ENCODE data around the gene ULK4. TPM values are rescaled to one million over a fixed set of nuclear protein-coding genes. Genes with fewer than 3 reads are reported as not detected.
"Not testable (repeated sequence)": the region's sequence is repeated elsewhere in the genome, so short reads cannot be mapped to it uniquely, and the experiment has no call there.

ULK4 gene
- total and polyA plus RNA-seq, 7 donors: 2.1 to 18.6 (median 8.9) TPM

DNA sequence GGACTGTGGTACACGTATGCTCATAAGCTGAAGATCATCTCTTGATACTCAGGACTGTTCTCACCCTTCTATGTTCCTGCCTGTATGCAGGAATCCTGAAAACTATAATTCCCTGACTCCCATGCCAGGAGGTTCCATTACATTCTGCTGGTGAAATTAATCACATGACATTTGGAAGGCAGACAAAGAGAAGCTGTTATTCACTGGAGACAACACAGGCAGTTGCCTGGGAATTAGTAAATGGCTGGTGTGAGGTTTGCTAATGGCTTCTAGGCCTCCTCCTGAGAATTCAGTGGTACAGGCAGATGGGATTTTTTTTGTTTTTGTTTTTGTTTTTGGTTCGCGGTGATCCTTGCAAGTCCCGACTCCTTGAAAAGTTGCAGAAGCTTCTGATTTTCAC is 671.2 kb downstream of the ULK4 start:
- TF ChIP-seq EP300 (IDR thresholded peaks at IDR 0.05): no peak
- TF ChIP-seq, protein P1, sequence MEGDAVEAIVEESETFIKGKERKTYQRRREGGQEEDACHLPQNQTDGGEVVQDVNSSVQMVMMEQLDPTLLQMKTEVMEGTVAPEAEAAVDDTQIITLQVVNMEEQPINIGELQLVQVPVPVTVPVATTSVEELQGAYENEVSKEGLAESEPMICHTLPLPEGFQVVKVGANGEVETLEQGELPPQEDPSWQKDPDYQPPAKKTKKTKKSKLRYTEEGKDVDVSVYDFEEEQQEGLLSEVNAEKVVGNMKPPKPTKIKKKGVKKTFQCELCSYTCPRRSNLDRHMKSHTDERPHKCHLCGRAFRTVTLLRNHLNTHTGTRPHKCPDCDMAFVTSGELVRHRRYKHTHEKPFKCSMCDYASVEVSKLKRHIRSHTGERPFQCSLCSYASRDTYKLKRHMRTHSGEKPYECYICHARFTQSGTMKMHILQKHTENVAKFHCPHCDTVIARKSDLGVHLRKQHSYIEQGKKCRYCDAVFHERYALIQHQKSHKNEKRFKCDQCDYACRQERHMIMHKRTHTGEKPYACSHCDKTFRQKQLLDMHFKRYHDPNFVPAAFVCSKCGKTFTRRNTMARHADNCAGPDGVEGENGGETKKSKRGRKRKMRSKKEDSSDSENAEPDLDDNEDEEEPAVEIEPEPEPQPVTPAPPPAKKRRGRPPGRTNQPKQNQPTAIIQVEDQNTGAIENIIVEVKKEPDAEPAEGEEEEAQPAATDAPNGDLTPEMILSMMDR (IDR thresholded peaks at IDR 0.05): no peak
- TF ChIP-seq POLR2AphosphoS5 (IDR thresholded peaks at IDR 0.05): no peak
- TF ChIP-seq POLR2A (IDR thresholded peaks at IDR 0.05): no peak
- WGBS, 2 donors: 96 to 97% methylated on average over 4 of the region's 4 CpGs
- no peak for DNase-seq
- Histone ChIP-seq H3K4me3 (no peak overlapping the region), H3K36me3 (no peaks in the 10 kb centered on the region), H3K9me3 (no peaks in the 10 kb centered on the region), H3K27ac (no peak overlapping the region), H3K27me3 (no peaks in the 10 kb centered on the region), H3K4me1 (no peaks in the 10 kb centered on the region)
- intact Hi-C loops (cut with DNase I): no loop called here

- Histone ChIP-seq H3K9me3 (no peaks in the 10 kb centered on the region), H3K4me1 (no peaks in the 10 kb centered on the region), H3K4me3 (no peak overlapping the region), H3K36me3 (no peaks in the 10 kb centered on the region), H3K27me3 (no peaks in the 10 kb centered on the region), H3K27ac (no peak overlapping the region)
- WGBS, 2 donors: 96% methylated on average over 2 of the region's 2 CpGs
- no peak for TF ChIP-seq POLR2AphosphoS5 (IDR thresholded peaks at IDR 0.05)
- TF ChIP-seq POLR2A (IDR thresholded peaks at IDR 0.05): no peak
- TF ChIP-seq, protein P1 (IDR thresholded peaks at IDR 0.05): no peak
- no peak for TF ChIP-seq EP300 (IDR thresholded peaks at IDR 0.05)
- intact Hi-C loops (cut with DNase I): no loop called here
- DNase-seq: no peak
These were observed 671.6 kb downstream of the ULK4 start for GRCh38 chr3:41290306-41290705.

GRCh38 chr3:41288785-41289184 is 673.1 kb downstream of the ULK4 start:
- no peaks in the 10 kb centered on the region for H3K4me1 ChIP-seq
- no peaks in the 10 kb centered on the region for H3K9me3 ChIP-seq
- TF ChIP-seq POLR2AphosphoS5 (IDR thresholded peaks at IDR 0.05) (no peak), POLR2A (IDR thresholded peaks at IDR 0.05) (no peak), EP300 (IDR thresholded peaks at IDR 0.05) (no peak)
- TF ChIP-seq, protein P1 (IDR thresholded peaks at IDR 0.05): no peak
- WGBS, 2 donors: 88 to 93% methylated on average over 8 of the region's 8 CpGs
- H3K27ac ChIP-seq: no peak overlapping the region
- intact Hi-C loops (cut with DNase I): no loop called here
- H3K4me3 ChIP-seq: no peak overlapping the region
- H3K36me3 ChIP-seq: no peaks in the 10 kb centered on the region
- H3K27me3 ChIP-seq: no peaks in the 10 kb centered on the region
- DNase-seq: no peak

DNA sequence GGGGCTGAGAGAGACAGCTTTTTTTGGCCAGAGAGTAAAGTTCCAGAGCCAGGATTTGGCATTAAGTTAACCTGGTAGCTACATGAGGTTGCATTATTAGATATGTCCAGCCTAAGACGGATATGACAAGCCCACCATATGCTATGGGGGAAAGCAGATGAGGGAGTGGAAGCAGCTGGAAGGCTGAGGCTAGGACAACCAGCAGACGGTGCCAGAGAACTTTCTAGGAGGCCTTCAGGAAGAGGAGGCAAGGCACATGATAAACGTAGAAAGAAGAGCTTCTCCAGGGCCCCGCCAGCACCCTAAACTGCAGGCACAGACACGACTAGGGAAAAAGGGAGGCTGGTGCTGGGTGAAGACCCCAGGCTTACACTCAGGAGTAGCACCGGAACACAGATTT is 675.6 kb downstream of the ULK4 start:
- no peaks in the 10 kb centered on the region for H3K4me1 ChIP-seq
- no peak overlapping the region for H3K4me3 ChIP-seq
- TF ChIP-seq, protein P1 (IDR thresholded peaks at IDR 0.05): no peak
- no peak for TF ChIP-seq POLR2AphosphoS5 (IDR thresholded peaks at IDR 0.05)
- no peak for TF ChIP-seq POLR2A (IDR thresholded peaks at IDR 0.05)
- TF ChIP-seq EP300 (IDR thresholded peaks at IDR 0.05): no peak
- H3K27ac ChIP-seq: no peak overlapping the region
- no peaks in the 10 kb centered on the region for H3K36me3 ChIP-seq
- no peak for DNase-seq
- intact Hi-C loops (cut with DNase I): no loop called here
- H3K9me3 ChIP-seq: peaks cover 0 to 2% (median 0%) of the 10 kb centered on the region in 4 donors
- WGBS, 2 donors: 73 to 92% methylated on average over 6 of the region's 6 CpGs
- no peaks in the 10 kb centered on the region for H3K27me3 ChIP-seq

DNA sequence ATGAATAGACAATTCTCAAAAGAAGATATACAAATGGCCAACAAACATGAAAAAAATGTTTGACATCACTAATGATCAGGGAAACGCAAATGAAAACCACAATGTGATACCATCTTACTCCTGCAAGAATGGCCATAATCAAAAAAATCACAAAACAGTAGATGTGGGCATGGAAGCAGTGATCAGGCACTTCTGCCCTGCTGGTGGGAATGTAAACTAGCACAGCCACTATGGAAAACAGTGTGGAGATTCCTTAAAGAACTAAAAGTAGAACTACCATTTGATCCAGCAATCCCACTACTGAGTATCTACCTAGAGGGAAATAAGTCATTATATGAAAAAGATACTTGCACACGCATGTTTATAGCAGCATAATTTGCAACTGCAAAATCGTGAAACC is 677.0 kb downstream of the ULK4 start:
- 88 to 91% methylated on average over 3 of the region's 3 CpGs for WGBS, 2 donors
- H3K27me3 ChIP-seq; intact Hi-C loops (cut with DNase I); H3K4me1 ChIP-seq; DNase-seq; H3K27ac ChIP-seq; H3K4me3 ChIP-seq; H3K36me3 ChIP-seq; H3K9me3 ChIP-seq: not testable (repeated sequence)
